Bronchial epithelial cell (primary cell): ENCODE data around the gene CHST11. TPM values are rescaled to one million over a fixed set of nuclear protein-coding genes. Genes with fewer than 3 reads are reported as not detected.
A peak's percentile ranks its signal among the peaks of the same experiment; 100 is the strongest.

Experiments
- DNase-seq: peaks from one replicate; pipeline ENCODE4 v3.0.0-alpha.2; 2010; ENCODE audit warnings: low read depth
- FAIRE-seq: peaks from 2 replicates; lab custom pipeline; 2011; peaks lifted over from hg19 to GRCh38; lab: Jason Lieb, UNC
- H3K27me3 ChIP-seq: 2 replicates; pipeline ENCODE4 v1.5.1; 2011; ENCODE audit warnings: low read length; ENCODE audit not compliant: control insufficient read depth, insufficient read depth
- H3K36me3 ChIP-seq: 2 replicates; pipeline ENCODE4 v1.5.1; 2011; ENCODE audit warnings: low read length; ENCODE audit not compliant: control insufficient read depth, insufficient read depth
- H3K4me3 ChIP-seq: 2 replicates; pipeline ENCODE4 v1.5.1; 2011; ENCODE audit warnings: mild to moderate bottlenecking, low read depth, low read length, control low read depth
- total RNA-seq: library from RNA; depleted of rRNA; stranded (reverse); fragments of >200 nt; gene quantifications from 2 replicates; pipeline ENCODE4 v1.2.1, GENCODE V29; 2014
- TF ChIP-seq, protein P1 (sequence below): IDR thresholded peaks from 2 replicates; pipeline ENCODE4 v1.5.1; 2011; ENCODE audit warnings: mild to moderate bottlenecking, moderate library complexity, low read length, control low read depth, inconsistent platforms; ENCODE audit not compliant: insufficient read depth, severe bottlenecking

The CHST11 gene
- total RNA-seq, 1 donor from 2014 or later = 7.9 TPM

DNA sequence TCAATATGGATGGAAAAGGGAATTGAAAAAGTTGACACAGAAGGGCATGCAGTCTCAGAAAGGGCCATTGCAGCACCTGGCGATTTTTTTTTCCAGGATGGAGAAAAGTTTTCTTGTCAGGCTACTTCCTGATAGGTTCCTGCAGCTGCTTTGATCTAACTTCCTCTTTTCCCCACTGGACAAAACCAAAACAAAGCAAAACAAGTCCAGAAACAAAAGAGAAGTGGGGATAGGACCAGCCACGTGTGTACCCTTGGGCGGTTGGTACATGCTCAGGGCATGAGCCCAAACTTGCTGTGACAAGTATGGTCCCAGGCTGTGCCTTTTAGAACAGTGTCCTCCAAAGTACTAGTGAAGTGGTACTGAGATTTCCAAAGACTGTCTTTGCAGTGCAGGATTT lies 89.8 kb downstream of the CHST11 start:
- Histone ChIP-seq H3K4me3 (no peak overlapping the region), H3K36me3 (no peaks in the 10 kb centered on the region), H3K27me3 (no peaks in the 10 kb centered on the region)
- DNase-seq (peak; percentile 75), FAIRE-seq (no peak)
- TF ChIP-seq, protein P1, sequence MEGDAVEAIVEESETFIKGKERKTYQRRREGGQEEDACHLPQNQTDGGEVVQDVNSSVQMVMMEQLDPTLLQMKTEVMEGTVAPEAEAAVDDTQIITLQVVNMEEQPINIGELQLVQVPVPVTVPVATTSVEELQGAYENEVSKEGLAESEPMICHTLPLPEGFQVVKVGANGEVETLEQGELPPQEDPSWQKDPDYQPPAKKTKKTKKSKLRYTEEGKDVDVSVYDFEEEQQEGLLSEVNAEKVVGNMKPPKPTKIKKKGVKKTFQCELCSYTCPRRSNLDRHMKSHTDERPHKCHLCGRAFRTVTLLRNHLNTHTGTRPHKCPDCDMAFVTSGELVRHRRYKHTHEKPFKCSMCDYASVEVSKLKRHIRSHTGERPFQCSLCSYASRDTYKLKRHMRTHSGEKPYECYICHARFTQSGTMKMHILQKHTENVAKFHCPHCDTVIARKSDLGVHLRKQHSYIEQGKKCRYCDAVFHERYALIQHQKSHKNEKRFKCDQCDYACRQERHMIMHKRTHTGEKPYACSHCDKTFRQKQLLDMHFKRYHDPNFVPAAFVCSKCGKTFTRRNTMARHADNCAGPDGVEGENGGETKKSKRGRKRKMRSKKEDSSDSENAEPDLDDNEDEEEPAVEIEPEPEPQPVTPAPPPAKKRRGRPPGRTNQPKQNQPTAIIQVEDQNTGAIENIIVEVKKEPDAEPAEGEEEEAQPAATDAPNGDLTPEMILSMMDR = no peak

DNA sequence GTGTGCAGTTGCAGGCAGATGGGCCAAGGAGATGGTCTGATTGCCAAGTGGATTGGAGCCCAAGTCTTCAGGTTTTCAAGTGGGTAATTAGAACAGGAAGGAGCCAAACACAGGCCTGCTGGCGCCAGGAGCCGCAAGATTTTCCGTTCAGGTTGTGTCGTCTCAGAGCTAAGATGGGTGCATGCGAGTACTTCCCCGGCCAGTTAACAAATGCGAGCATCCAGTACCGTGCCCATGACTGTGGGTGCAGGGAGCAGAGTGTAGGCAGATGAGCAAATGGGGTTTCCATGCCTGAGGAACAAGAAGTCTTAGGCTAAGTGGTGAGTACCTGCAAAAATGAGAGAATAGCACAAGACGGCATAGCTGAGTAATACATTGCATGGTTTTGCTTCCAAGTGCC lies 90.5 kb downstream of the CHST11 start:
- Histone ChIP-seq H3K36me3 (no peaks in the 10 kb centered on the region), H3K27me3 (no peaks in the 10 kb centered on the region), H3K4me3 (no peak overlapping the region)
- FAIRE-seq (no peak), DNase-seq (no peak)
- TF ChIP-seq, protein P1 = no peak

DNA sequence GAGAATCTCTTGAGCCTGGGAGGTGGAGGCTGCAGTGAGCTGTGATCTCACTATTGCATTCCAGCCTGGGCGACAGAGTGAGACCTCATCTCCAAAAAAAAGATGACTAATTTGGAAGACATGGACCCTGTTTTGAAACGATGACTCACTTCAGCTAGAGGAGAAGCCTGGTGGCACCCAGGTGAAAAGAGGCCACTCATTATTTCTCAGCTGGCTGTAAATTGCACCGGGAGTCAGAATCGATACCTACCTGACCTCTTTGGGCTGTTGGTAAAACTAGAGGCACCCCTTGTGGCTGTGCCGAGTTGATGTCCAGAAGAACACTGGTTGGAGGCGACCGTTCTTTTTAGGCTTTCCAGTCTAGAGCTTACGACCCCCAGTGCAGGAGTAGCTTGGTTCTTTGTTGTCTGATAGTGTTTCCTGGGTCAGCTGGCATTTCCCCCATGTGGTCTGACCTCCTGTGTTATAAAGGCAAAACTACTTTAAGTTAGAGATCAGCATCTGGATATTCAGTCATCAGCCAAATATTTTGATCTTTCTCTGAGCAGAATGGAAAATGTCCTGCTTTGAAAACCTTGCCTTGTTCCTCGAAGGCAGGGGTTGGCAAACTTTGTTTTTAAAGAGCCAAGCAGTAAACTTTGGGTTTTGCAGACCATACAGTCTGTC lies 93.2 kb downstream of the CHST11 start:
- H3K4me3 ChIP-seq = no peak overlapping the region
- no peaks in the 10 kb centered on the region for H3K36me3 ChIP-seq
- DNase-seq (peak; percentile 50), FAIRE-seq (no peak)
- TF ChIP-seq, protein P1 = no peak
- no peaks in the 10 kb centered on the region for H3K27me3 ChIP-seq

DNA sequence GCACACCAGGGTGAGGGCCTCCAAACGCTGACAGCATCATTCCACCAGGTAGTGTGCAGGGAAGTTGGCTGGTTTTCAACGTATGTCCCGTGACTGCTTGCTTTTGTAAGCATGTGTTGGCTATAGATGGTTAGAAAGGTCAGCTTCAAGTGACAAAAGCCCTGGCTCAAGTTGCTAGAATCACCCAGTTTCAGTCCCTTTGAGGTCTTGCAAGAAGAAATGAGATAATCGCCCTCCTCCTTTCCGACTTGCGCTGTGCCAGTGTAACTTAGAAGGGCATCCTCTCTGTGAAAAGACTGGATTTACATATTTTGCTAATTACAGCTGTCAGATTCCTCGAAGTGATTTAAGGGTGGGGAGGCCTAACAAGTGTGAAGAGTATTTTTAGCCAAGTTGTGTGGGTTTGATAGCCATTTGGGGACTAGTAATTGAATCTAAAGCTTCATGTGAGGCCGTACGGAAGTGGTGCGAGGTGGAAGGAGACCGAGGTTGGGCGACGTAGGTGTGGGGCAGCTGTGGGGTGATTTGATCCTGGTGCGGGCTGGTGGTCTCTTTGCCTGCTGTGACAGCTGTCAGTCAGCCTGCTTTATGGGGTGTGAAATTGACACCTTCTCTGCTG lies 94.7 kb downstream of the CHST11 start:
- Histone ChIP-seq H3K4me3 (no peak overlapping the region), H3K36me3 (no peaks in the 10 kb centered on the region), H3K27me3 (no peaks in the 10 kb centered on the region)
- FAIRE-seq (no peak), DNase-seq (no peak)
- TF ChIP-seq, protein P1 = no peak

DNA sequence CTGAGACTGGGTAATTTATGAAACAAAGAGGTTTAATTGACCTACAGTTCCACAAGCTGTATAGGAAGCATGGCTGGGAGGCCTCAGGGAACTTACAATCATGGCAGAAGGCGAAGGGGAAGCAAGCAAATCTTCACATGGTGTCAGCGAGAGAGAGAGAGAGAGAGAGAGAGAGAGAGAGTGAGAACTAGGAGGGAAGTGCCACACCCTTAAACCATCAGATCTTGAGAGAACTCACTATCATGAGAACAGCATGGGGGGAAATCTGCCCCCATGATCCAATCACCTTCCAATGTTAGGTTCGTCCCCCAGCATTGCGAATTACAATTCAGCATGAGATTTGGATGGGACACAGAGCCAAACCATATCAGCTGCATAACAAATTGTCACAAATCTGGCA lies 96.7 kb downstream of the CHST11 start:
- Histone ChIP-seq H3K27me3 (no peaks in the 10 kb centered on the region), H3K36me3 (no peaks in the 10 kb centered on the region), H3K4me3 (no peak overlapping the region)
- no peak for FAIRE-seq
- TF ChIP-seq, protein P1 = no peak
- DNase-seq = no peak

DNA sequence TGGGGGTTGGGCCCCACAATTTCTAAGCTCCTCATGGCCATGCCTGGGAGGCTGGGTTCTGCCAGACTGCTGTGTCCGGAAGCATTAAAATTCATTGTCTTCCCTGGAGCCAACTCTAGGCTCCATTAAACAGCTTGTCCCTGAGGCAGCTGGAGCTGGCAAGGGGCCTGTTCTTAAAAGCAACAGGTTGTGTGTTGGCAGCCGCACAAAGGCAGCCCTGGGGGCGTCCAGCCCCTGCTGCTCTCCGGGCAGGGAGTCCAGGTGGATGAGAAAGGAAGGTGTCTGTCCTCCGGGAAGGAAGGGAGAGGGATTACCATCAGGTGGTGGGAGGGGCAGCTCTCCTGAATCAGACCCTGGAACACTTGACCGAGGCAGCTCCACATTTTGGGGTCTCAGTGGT lies 98.9 kb downstream of the CHST11 start:
- TF ChIP-seq, protein P1 = no peak
- no peaks in the 10 kb centered on the region for H3K36me3 ChIP-seq
- FAIRE-seq = no peak
- no peaks in the 10 kb centered on the region for H3K27me3 ChIP-seq
- H3K4me3 ChIP-seq = no peak overlapping the region
- no peak for DNase-seq
